ENCODE data around the gene ZFP69.

DNA sequence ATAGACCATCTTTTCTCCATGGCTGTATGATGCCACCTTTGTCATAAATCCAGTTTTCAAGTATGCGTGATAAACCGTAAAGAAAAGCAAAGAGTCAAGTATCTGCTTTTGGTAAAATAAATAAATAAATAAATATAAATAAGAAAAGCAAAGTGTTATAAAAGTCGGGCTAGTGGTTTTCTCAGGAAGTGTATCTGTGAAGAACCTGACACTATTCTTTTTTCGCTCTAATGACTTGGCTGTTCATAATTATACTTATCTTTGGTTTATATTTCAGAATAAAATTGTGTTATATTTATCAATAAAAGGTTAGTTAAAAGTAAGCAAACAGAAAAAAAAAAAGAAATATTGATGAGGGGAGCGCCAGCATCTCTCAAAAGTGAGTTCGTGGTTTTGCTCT, 30.9 kb downstream of the ZFP69 start:
- TF ChIP-seq, protein P1, sequence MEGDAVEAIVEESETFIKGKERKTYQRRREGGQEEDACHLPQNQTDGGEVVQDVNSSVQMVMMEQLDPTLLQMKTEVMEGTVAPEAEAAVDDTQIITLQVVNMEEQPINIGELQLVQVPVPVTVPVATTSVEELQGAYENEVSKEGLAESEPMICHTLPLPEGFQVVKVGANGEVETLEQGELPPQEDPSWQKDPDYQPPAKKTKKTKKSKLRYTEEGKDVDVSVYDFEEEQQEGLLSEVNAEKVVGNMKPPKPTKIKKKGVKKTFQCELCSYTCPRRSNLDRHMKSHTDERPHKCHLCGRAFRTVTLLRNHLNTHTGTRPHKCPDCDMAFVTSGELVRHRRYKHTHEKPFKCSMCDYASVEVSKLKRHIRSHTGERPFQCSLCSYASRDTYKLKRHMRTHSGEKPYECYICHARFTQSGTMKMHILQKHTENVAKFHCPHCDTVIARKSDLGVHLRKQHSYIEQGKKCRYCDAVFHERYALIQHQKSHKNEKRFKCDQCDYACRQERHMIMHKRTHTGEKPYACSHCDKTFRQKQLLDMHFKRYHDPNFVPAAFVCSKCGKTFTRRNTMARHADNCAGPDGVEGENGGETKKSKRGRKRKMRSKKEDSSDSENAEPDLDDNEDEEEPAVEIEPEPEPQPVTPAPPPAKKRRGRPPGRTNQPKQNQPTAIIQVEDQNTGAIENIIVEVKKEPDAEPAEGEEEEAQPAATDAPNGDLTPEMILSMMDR (IDR thresholded peaks at IDR 0.05), result no peak
- no peak for TF ChIP-seq POLR2A (IDR thresholded peaks at IDR 0.05)
